SJCRH30 (cell line): ENCODE measurements around the gene RAB11FIP4. TPM values are rescaled to one million over a fixed set of nuclear protein-coding genes. Genes with fewer than 3 reads are reported as not detected.

Source experiments
- DNase-seq, 2 experiments: peaks; one replicate each; pipeline ENCODE4 v3.0.0-alpha.2; 2015 to 2020
- H3K27ac ChIP-seq: fragments of 250-450 bp; sonication (Bioruptor Pico); 2 replicates; pipeline ENCODE4 v1.5.1; 2020; ENCODE audit warnings: mild to moderate bottlenecking, moderate library complexity
- H3K27me3 ChIP-seq: fragments of 250-450 bp; sonication (Bioruptor Pico); 2 replicates; pipeline ENCODE4 v1.5.1; 2020; ENCODE audit warnings: mild to moderate bottlenecking, moderate library complexity
- H3K36me3 ChIP-seq: fragments of 250-450 bp; sonication (Bioruptor Pico); 2 replicates; pipeline ENCODE4 v1.5.1; 2020; ENCODE audit warnings: mild to moderate bottlenecking, moderate library complexity
- H3K4me1 ChIP-seq: fragments of 250-450 bp; sonication (Bioruptor Pico); 2 replicates; pipeline ENCODE4 v1.5.1; 2020; ENCODE audit warnings: mild to moderate bottlenecking, moderate library complexity
- H3K4me3 ChIP-seq: fragments of 250-450 bp; sonication (Bioruptor Pico); 2 replicates; pipeline ENCODE4 v1.5.1; 2020; ENCODE audit warnings: mild to moderate bottlenecking, moderate library complexity
- H3K9me3 ChIP-seq: fragments of 250-450 bp; sonication (Bioruptor Pico); replicated peaks from 2 replicates; pipeline ENCODE4 v1.5.1; 2020; ENCODE audit warnings: mild to moderate bottlenecking, moderate library complexity
- total RNA-seq: library from RNA; depleted of rRNA; stranded (reverse); fragments of >200 nt; shearing (Covaris generic); gene quantifications from 2 replicates; pipeline ENCODE4 v1.2.3, GENCODE V29; 2014

RAB11FIP4 gene
- total RNA-seq, 1 experiment from 2014 or later, result 0.04 TPM

DNA sequence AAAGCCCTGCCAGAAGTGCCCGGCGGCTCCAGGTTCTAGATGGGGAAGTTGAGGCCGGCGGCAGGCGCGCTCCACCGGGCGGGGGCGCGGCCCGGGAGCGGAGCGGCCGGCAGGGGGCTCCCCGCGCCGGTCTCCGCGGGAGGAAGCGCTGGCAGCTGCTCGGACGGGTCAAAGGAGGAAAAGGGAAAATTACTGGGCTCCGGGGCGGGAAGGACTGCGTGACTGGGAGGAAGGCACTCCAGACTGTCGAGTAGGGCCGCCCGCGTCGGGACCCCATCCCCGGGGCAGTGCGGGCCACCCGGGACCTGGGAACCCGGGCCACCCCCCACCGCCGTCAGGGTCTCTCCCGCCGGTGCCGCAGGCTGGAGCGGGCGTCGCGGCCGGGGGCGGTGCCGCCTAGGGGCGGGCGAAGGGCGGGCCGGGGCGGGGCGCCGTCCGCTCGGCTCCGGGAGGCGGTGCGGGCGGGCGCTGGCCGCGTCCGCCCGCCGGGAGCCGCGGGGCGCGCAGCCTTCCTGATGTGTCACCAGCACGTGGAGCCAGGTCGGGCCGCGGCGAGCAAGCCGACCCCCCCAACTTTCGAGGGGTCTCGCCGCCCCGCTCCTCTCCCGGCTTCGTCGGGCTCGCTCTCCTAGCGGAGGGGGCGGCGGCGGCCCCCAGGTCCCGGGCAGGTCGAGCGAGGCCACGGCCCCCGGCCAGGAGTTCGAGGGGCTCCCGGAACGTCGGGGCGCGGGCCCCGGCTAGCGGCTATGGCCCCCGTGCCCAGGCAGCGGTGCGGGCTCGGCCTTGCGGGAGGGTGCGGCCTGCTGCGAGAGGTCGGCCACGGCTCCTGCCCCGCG is 167.5 kb downstream of the RAB11FIP4 start:
- peak overlapping the region; percentile 68 for H3K4me3 ChIP-seq
- no peaks in the 10 kb centered on the region for H3K27me3 ChIP-seq
- peak; percentile 80 to 84 for DNase-seq
- H3K36me3 ChIP-seq, result no peaks in the 10 kb centered on the region
- H3K4me1 ChIP-seq, result no peaks in the 10 kb centered on the region
- peak overlapping the region; percentile 42; the same call in 1 of the 2 replicates for H3K27ac ChIP-seq
- H3K9me3 ChIP-seq, result no peaks in the 10 kb centered on the region

DNA sequence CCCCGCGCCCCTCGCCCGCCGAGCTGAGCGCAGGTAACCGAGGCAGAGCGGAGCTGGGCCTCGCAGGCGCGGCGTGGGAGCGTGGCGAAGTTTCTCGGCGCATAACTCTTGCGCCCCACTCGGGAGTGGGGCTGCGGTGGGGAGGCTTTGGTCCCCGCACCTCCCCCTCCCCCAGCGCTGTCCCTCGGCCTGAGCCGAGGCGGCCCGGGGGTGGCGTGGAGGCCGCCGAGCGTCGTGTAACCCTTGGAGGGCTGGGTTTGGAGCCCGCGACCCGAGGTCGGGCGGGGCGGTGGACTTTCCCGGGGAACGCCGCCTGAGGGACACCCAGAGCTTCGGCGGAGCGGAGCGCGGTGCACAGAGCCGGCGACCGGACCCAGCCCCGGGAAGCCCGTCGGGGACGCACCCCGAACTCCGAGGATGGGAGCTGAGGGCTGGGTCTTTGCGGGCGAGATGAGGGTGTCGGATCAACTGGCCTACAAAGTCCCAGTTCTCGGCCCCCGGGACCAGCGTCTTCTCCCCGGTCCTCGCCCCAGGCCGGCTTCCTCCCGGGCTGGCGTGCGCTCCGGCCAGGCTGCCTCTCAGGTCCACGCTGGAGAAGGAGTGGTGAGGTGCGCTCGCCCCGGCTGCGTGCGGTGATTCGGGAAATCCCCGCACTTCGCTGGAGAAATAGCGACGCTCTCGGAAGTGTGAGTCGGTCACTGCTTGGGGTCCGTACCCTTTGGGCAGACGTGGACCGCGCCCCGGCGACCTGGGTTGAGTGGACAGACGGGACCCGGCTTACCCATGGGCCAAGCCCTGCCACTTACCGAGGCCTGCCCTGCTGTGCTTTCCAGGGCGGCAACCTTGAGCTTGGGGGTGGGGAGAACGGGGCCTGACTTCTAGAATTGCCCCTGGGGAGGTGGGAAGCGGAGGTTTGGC is 168.4 kb downstream of the RAB11FIP4 start:
- Histone ChIP-seq H3K4me1 (no peaks in the 10 kb centered on the region), H3K4me3 (no peak overlapping the region), H3K27ac (no peak overlapping the region), H3K9me3 (no peaks in the 10 kb centered on the region), H3K27me3 (no peaks in the 10 kb centered on the region), H3K36me3 (no peaks in the 10 kb centered on the region)
- DNase-seq, result no peak

DNA sequence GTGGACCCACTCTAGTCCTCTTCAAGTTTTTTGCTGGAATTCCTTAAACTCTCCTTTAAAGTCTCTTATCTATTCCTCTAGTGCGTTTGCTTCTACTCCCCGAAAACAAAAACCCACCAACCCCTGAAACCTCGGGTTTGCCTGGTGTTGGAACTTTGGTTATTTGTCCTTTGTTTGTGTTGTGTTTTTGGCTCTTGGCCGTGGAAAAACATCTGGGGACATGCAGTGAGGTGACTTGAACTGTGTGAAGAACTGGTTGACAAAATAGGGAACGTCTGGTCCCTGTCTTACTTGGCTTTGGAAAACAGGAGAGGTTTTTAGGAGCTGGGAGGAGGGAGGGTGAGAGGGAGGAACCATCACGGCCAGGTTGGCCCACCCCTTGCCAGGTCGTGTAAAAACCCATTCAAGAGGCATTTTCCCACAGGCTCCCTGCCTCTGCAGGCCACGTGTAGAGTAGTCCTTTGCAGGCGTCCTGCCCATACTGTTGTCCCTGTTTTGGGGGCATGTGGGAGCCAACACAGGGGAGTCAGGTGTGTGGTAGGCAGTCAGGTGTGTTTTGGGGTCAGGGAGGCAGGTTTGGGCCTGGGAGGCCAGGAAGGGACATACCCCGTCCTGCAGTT is 169.3 kb downstream of the RAB11FIP4 start:
- H3K4me3 ChIP-seq, result no peak overlapping the region
- no peaks in the 10 kb centered on the region for H3K27me3 ChIP-seq
- DNase-seq, result no peak
- no peaks in the 10 kb centered on the region for H3K4me1 ChIP-seq
- H3K9me3 ChIP-seq, result no peaks in the 10 kb centered on the region
- H3K36me3 ChIP-seq, result no peaks in the 10 kb centered on the region
- H3K27ac ChIP-seq, result no peak overlapping the region

DNA sequence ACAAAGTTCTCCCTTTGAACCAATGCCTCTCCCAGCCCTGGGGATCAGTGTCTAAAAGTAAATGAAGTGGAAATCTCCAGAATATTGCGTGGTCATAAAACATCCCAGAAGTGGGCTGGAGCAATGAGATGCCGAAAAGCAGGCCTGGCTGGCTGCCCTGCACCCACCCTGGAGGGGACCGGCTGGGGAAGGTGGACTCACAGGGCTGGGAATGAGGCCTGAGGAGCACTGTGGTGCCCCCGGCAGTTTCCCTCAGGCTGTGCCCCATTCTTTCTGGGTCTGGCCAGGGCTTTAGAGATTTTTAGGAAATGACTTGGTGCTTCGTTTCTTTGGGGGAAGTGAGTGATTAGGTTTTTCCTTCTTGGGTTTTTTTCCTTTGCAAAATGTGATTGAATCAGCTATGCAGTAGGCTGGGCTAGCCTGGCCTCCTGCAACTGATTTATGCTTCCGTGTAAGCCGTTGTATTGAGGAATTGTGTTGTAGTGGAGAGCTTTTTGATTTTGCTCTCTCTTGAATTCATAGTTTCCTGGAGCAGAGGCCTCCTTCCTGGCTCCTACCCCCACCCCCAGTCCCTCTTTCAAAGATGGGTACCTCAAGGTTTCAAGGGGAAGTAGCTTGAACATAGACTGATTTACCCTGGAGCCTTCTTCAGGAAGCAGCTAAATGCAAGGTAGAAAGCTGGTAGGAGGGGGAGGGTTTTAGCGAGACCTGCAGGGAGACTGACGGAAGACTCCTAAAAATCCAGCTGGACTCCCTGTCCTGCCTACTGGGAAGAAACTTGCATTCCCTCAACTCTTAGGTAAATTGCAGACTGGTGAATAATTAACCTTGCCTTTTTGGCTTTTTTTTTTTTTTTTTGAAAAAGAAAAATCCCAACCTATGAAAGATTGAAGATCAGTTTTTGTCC is 170.2 kb downstream of the RAB11FIP4 start:
- Histone ChIP-seq H3K4me3 (no peak overlapping the region), H3K9me3 (no peaks in the 10 kb centered on the region), H3K4me1 (no peaks in the 10 kb centered on the region), H3K36me3 (no peaks in the 10 kb centered on the region), H3K27ac (no peak overlapping the region), H3K27me3 (no peaks in the 10 kb centered on the region; the same call in 1 of the 2 replicates)
- no peak for DNase-seq

DNA sequence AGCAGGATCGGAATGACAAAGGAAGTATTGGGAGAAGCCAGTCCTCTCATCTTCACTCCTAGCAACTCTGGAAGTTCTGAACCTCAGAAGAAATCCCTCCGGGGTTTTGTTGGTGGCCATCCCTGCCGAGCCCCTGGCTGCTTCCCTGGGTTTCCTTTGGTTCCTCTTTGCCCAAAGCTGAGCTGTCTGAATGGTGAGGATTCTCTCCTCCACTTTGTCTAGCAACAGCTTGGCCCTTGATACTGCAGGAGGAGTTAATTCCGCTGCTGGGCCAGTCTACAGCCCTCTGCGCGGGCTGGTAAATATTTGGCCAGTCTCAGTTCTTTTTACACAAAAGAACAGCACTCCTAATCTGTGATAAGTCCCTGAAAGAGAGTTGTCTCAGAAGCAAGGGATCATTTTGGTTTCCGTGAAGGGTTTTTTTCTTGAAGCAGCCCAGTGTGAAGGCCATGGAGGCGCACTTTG is 170.9 kb downstream of the RAB11FIP4 start:
- H3K4me1 ChIP-seq, result no peaks in the 10 kb centered on the region
- H3K9me3 ChIP-seq, result no peaks in the 10 kb centered on the region
- no peak for DNase-seq
- no peaks in the 10 kb centered on the region; the same call in 1 of the 2 replicates for H3K27me3 ChIP-seq
- no peak overlapping the region for H3K4me3 ChIP-seq
- H3K27ac ChIP-seq, result no peak overlapping the region
- H3K36me3 ChIP-seq, result no peaks in the 10 kb centered on the region

DNA sequence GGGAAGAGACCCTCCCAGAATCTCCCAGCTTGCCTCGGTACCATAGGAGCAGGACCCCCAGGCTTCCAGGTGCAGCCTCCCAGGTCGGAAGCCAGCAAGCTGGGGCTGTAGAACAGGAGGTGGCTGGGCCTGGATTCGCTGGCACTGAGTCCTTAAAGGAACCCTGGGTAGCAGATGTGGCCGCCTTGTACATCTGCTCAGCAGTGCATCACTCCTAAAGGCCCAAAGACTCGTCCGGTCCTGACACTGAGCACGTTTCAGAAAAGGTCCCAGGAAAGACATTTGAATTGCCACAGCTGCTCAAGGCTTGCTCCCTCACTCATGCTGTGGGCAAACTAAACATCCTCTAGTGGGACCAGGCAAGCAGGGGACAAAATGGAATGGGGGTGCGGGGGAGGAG is 172.8 kb downstream of the RAB11FIP4 start:
- no peak for DNase-seq
- Histone ChIP-seq H3K4me1 (no peaks in the 10 kb centered on the region), H3K4me3 (no peak overlapping the region), H3K9me3 (no peaks in the 10 kb centered on the region), H3K27me3 (peaks cover 6% of the 10 kb centered on the region), H3K36me3 (no peaks in the 10 kb centered on the region), H3K27ac (no peak overlapping the region)

DNA sequence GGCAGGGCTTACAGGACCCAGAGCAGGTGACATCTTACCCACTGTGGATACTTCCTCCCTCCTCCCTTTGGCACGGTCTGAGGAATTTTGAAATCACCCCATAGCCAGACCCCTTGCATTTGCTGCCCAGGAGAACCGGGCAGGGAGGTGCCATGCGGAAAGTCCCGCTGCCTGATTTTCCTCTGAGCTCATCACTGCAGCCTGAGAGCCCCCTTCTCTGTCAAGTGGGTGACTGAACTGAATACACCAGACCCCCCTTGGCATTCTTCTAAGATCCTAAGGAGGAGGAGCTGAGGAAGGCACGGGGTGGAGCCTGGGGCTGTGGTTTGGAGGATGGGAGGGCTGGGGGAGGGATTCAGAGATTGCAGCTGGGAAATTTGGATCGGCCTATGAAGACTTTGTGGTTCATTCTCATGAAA is 173.4 kb downstream of the RAB11FIP4 start:
- Histone ChIP-seq H3K9me3 (no peaks in the 10 kb centered on the region), H3K27me3 (peaks cover 6% of the 10 kb centered on the region), H3K27ac (no peak overlapping the region), H3K36me3 (no peaks in the 10 kb centered on the region), H3K4me3 (no peak overlapping the region), H3K4me1 (no peaks in the 10 kb centered on the region)
- no peak for DNase-seq

DNA sequence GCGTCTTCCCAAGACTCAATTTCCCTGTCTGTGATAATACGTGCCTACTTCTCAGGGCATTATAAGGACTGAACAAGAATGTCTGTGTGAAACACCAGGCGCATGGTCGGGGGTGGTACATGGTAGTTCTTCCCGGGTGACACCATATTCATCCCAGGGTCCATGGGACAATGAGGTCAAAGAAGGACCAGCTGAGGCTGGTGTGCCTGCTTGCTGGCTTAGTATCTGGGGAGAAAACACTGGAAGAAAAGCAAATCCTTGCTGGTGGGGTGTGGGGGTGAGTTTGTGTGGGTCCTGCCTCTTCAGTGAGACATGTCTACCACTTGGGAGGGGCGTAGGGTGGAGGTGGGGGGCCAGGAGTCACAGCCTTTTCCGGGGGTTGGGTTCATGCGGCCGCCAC is 174.2 kb downstream of the RAB11FIP4 start:
- no peak overlapping the region for H3K4me3 ChIP-seq
- no peaks in the 10 kb centered on the region for H3K36me3 ChIP-seq
- no peak for DNase-seq
- no peaks in the 10 kb centered on the region for H3K9me3 ChIP-seq
- no peaks in the 10 kb centered on the region for H3K4me1 ChIP-seq
- no peak overlapping the region for H3K27ac ChIP-seq
- H3K27me3 ChIP-seq, result peaks cover 6% of the 10 kb centered on the region

DNA sequence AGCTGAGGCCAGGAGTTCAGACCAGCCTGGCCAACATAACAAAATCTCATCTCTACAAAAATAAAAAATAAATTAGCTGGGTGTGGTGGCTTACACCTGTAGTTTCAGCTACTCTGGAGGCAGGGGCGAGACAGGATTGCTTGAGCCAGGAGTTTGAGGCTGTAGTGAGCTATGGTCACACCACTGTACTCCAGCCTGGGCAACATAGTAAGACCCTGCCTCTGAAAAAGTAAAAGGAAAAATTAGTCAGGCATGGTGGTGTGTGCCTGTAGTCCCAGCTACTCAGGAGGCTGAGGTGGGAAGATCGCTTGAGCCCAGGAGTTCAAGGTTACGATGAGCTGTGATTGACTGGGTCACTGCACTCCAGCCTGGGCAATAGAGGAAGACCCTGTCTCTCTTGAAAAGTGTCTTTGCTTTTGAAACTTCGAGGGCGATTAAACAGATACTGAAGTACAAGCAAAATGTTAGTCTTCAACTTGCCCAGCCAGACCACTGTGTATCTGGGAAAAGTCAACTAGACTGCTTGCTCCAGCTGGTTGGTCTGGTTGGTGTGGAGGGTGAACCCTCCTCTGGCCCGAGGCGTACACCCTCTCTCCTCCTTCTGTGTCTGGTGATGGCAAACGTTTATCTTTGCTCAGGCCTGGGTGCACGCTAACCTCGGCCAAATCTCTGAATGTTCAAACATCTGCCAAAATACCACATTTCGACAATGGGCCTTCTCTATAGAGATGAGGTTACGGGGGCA is 174.9 kb downstream of the RAB11FIP4 start:
- DNase-seq, result no peak
- Histone ChIP-seq H3K27ac (no peak overlapping the region), H3K36me3 (no peaks in the 10 kb centered on the region), H3K9me3 (no peaks in the 10 kb centered on the region), H3K27me3 (peaks cover 6% of the 10 kb centered on the region), H3K4me1 (no peaks in the 10 kb centered on the region), H3K4me3 (no peak overlapping the region)

DNA sequence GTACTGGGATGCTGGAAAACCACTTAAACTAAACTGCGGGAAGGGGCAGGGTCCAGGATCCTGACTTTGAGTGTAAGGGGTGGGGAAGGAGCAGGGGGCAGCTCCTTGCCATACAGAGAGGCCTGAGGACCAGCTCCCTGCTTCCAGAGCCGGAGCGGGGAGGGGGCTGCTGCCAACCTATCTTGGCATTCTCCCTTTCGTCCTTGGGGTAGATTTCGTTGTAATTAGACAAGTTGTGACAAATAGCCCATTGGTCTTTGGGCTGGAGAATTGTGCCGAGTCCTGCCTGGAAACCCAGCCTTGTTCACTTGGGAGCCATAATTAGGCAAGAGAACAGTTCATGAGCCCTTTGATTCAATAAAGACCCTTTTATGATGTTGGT is 175.5 kb downstream of the RAB11FIP4 start:
- Histone ChIP-seq H3K9me3 (no peaks in the 10 kb centered on the region), H3K27me3 (peaks cover 6% of the 10 kb centered on the region), H3K4me1 (no peaks in the 10 kb centered on the region), H3K27ac (no peak overlapping the region), H3K4me3 (no peak overlapping the region), H3K36me3 (no peaks in the 10 kb centered on the region)
- DNase-seq, result no peak

DNA sequence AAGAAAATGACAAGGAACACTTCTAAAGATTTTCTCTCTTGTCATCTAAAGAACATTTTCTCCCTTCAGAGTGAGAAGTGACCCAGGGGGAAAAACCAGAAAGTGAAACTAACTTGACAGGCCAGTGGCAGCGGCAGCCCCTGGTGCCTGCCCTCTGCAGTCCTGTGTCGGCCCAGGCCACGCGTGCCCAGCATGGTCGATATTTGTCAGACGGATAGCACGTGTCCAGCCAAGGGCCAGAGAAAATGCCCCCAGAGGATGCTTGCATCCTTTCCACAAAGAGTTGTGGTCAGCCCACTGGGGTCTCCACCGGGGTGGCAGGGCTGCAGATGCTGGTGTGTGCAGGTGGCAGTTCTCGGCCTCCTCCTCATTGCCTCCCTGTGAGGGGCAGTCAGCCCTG is 176.6 kb downstream of the RAB11FIP4 start:
- no peaks in the 10 kb centered on the region for H3K4me1 ChIP-seq
- H3K9me3 ChIP-seq, result no peaks in the 10 kb centered on the region
- DNase-seq, result no peak
- H3K27ac ChIP-seq, result no peak overlapping the region
- no peak overlapping the region for H3K4me3 ChIP-seq
- peaks cover 6% of the 10 kb centered on the region for H3K27me3 ChIP-seq
- H3K36me3 ChIP-seq, result no peaks in the 10 kb centered on the region

DNA sequence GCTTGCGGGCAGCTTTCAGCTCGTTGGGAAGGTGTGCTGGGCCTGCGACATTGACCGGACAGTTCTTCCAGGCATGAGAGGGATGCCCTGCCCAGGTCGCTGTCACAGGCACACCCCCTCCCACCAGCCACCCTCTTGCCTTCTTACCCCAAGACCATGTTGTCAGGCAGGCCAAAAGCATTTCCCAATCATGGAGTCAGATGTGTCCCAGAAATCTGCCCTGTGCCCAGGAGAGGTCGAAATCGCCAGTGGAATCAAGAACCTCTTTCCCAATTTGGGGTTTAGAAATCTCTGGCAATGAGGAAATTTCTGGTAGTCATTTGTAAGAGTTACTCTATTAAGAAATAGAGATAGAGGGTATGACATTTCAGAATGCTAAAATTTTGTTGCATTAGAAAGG is 177.1 kb downstream of the RAB11FIP4 start:
- Histone ChIP-seq H3K27me3 (peaks cover 6% of the 10 kb centered on the region), H3K36me3 (no peaks in the 10 kb centered on the region), H3K27ac (no peak overlapping the region), H3K9me3 (no peaks in the 10 kb centered on the region), H3K4me1 (no peaks in the 10 kb centered on the region), H3K4me3 (no peak overlapping the region)
- no peak for DNase-seq

DNA sequence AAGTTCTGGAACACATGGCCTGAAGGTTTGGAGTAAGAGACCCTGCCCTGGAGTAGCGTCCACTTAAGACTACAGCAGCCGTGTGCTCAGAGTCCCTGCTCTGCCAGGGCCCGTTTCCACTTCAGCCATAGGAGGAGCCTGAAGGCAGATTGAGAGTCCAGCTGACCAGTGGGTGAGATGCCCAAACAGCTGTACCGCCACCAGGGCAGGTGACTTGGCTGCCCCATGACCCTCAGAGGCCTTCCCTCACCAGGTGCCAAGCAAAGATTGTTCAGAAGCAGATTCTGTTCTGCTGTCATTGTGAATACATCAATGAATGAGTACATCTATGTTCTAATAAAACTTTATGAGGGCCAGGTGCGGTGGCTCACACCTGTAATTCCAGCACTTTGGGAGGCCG is 178.8 kb downstream of the RAB11FIP4 start:
- no peaks in the 10 kb centered on the region for H3K36me3 ChIP-seq
- no peaks in the 10 kb centered on the region for H3K9me3 ChIP-seq
- no peak overlapping the region for H3K4me3 ChIP-seq
- H3K4me1 ChIP-seq, result no peaks in the 10 kb centered on the region
- H3K27me3 ChIP-seq, result peaks cover 12% of the 10 kb centered on the region
- H3K27ac ChIP-seq, result no peak overlapping the region
- DNase-seq, result no peak
